ENCODE results near the gene PRKCA.

GRCh38 chr17:66260275-66260674, 42.1 kb upstream of the PRKCA start:
- TF ChIP-seq REST (IDR thresholded peaks at IDR 0.05; ENCODE audit: insufficient replicate concordance, low read depth): no peak
- TF ChIP-seq POLR2AphosphoS5 (IDR thresholded peaks at IDR 0.05; ENCODE audit: low read depth): no peak
- TF ChIP-seq CTCF (IDR thresholded peaks at IDR 0.05; ENCODE audit: insufficient read depth, low read length): no peak
- TF ChIP-seq GABPA (IDR thresholded peaks at IDR 0.05; ENCODE audit: low read depth): no peak

Measured in HL-60 (cell line).